HG02798 (cell line): ENCODE data around the gene DUS1L.

Experiments used
- ATAC-seq: cut with Tn5 transposase; IDR thresholded peaks from one replicate; pipeline ENCODE4 v1.9.1; 2021; ENCODE audit warnings: mild to moderate bottlenecking; ENCODE audit not compliant: unreplicated experiment, poor library complexity

Gene DUS1L

DNA sequence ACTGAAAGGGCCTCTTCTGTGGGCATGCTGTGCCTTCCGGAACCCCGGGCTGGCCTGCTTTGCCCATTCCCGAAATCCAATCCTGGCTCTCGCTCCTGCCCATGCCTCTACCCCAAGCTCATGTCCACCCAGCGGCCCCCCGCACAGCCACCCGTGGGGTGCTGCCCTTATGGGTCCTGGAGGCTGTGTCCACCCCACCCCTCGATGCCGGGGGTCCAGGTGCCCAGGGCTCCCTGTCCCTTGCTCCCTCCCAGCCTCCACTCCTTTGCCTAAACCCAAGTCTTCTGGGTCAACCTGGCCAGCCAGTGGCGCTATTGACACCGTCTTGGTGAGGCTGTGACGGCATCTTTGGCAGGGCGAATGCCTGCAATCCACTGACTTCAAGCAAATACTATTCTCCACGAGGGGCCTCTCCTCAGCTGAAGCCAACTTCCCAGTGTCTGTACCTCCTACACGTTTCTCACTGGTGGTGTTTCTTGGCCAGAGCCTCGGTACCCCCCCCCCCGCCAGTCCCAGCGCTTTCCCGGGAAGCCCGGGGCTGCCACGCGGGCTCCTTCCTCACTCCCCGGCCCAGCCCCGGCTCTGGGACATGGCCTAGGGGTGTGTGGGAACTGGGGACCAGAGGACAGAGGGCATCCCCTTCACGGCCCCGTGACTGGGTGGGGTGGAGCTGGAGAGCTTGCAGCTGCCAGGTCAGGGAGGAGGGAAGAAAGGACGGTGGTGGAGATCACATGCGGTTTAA lies 12.2 kb upstream of the DUS1L start:
- ATAC-seq, result no peak

DNA sequence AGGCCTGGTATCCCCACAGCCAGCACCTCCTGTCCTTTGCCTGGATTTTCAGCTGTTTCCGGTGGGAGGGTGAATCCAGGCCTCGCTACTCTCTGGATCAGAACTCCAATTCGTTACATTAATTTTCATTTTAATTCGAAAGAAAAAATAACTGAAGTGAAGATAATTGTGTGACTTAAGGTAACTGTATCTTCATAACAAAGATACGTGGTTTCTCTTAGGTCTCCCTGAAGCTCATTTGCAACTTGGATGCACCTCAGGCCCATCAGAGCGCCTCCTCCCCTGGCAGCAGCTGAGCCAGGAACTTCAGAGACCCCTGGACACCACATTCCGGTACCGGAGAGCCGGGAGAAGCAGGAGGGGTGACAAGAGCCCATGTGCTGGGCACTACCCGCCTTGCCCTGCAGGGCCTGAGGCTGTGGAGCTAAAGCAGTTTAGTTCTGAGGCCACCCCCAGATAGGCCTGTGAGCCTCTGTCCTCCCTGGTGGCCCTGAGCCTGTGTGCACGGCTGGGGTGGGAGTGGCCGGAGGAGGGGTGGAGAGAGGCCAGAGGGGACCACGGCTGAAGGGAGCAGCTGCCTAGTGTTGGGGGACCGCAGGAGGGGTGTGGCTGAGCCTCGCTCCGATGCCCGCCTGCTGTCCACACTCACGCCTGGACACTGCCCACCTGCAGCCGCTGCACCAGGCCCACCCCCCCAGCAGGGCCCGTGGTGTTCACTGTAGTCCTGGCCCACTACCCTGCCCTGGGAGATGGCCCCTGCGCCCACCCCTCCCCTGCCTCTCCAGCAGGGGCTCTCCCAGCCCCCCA lies 11.4 kb upstream of the DUS1L start:
- ATAC-seq, result no peak

DNA sequence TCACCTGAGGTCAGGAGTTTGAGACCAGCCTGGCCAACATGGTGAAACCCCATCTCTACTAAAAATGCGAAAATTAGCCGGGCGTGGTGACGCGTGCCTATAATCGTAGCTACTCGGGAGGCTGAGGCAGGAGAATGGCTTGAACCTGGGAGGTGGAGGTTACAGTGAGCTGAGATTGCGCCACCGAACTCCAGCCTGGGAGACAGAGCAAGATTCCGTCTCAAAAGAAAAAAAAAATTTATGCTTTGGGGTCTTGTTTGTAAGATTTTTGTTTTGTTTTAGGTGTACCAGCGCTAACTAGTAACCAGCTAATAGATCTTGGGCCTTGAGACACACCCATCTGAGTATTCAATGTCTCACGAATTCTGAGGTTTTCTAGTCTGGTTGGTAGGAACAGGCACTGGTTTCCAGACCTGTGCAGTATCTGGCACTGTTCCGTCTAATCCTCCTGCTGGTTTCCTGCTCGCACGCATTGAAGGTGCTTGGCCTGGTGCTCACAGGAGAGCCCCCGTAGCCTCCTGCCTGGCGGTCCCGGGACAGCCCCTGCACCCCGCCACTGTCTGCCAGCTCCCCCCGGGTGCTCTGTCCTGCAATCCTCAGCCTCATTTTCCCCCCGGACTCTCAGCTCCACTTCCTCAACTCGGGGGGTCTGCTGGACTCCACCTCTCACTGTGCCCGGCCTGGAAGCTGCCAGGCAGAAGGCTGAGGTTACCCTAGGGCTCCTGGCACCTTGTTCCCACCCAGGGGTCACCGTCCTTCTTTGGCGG lies 10.6 kb upstream of the DUS1L start:
- ATAC-seq, result no peak

DNA sequence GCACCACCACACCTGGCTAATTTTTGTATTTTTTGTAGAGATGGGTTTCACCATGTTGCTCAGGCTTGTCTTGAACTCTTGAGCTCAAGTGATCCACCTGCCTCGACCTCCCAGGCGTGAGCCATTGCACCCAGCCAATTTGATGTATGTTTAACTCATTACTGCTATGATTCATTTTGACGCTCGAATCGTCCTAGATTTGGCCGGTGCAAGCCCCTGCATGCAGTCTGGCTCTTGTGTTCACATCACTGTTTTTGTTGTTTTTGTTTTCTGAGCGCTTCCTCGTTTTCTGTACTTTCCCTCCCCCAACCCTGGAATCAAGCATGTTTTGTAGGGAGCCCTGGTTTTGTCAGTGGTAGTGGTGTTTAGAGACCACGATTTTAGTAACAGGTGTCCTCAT lies 7.8 kb upstream of the DUS1L start:
- ATAC-seq, result no peak

DNA sequence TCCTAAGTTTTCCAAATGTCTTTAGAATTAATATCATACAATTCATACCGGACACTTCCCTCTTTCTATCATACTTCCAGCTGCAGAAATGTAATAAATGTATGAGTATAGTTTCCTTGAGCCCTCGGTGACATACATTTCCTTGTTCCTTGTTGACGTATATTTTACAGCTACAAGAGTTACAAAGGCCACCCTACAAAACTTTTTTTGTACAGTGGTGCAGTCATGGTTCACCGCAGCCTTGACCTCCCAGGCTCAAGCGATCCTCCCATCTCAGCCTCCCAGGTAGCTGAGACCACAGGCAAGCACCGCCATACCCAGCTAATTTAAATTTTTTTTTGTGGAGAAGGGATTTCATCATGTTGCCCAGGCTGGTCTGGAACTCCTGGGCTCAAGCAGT lies 7.2 kb upstream of the DUS1L start:
- no peak for ATAC-seq

DNA sequence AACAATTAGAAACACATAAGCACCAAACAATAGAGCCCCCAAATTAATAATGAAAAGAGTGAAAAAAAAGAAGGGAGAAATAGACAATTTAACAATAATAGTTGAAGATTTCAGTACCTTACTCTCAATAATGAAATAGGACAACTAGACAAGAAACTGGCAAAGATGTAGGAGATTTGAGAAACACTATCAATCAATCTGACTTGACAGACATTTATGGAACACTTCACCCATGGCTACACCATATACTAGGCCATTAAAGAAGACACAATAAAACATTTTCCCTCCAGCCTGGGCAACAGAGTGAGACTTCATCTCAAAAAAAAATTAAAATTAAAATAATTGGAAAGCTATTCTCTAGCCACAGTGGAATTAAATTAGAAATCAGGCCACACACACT lies 5.0 kb upstream of the DUS1L start:
- no peak for ATAC-seq

DNA sequence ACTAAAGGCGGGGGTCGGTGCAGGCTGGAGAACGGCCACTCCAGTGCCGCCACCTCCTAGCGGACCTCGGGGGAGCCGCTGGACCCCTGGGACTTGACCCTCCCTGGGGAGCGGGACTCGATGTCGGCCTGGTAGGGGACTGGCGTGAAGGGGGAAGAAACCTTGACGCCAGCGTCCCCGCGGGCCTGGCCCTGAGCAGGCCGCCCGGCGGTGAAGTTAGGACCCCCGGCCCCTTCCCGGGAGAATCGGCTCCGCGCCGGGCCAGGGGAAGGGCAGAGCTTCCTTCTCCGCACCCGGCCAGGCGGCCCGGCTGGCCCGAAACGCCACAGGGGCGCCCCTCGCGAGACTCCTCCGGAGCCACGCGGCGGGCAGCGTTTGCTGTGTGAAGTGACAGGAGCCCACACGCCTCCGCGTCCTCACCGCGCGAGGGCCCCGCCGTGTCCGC lies 389 bp downstream of the DUS1L start:
- peak; percentile 45 for ATAC-seq

DNA sequence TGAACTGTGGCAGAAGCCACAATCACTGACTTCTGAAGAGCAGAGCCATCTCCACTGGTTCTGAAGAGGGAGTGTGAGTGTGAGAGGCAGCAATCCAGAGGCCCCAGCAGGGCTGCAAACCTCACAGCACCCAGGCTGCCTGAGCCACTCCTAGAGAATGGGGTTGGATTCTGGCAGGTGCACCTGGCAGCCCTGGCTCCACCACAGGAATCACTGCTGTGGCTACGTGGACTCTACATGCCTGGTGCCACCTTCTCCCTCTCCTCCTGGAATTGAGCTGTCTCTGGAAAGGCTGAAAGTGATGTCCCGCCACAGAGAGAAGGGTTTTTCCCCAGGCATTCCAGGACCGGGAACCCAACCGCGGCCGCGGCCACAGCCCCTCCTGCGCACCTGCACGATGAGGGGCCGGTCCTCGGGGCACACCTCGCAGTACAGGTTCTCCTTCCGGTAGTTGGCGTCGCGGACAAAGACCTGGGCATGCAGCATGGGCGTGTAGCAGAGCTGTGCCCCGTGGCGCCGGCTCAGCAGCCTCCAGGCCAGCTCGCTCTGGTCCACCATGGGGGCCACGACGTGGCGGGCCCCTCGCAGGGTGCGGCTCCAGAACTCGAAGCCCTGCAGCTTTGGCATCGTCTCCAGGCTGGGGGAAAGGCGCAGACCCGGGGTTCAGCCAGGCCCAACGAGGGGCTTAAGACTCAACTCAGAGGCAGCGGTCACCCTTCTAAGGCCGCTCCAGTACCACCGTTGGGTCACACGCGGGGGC lies 991 bp downstream of the DUS1L start:
- no peak for ATAC-seq

DNA sequence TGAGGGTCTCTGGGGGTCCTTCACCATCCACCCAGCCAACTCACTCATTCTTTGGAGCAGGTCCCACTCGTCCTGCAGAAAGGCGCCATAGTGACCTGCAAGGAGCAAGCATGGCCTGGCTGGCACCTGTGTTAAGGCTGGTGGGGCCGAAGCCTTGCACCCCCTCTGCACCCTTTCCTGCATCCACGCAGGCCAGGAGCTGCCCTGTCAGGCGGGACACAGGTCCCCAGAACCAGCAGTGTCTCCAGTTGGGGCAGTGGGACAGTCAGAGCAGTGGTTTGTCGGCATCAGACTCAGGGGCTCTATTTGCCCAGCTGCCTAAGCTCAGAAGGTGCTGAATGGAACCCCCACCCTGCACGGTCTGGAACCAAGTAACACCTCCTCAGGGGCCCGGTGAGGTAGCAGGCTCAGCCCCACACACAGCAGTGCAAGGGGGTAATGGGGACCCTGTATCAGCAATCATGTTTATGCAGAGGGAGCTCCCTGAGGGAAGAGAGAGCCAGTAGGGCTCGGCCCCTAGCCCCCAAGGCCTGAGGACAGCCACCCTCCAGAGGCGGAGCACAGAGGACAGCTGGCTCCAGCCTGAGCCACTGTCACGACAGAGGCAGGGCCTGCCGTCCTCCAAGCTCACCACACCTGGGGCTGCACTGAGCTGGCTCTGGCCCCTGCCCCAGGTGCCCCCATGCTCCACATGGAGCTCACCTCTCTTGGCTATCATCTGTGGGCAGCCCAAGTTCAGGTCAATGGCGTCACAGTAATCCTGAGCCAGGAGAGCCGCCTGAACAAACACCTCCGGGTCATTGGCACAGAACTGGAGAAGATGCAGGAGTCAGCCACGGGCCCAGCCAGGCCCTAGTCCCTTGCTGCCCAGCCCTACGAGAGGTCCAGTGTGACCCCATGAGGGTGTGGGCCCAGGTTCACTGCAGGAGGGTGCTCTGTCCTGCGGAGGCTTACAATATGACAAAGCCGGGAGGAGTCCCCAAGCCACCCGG lies 1.9 kb downstream of the DUS1L start:
- ATAC-seq, result no peak

DNA sequence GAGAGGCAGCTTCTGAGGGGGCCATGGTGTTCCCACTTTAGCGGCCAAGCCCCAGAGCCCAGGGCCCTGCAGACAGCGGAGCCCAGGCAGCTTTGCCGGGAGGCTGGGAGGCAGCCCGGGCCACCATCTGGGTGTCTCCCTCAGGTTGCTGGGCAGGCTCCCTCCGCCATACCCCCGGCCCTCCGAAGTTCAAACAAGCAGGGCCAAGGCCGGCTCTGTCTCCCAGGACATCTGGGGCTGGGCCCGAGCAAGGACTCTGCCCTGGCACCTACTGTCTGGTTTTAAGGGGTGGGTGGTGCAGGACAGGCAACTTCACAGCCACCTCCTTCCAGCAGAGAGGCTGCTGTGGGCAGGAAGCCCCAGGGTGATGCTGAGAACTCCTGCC lies 2.6 kb downstream of the DUS1L start:
- no peak for ATAC-seq

DNA sequence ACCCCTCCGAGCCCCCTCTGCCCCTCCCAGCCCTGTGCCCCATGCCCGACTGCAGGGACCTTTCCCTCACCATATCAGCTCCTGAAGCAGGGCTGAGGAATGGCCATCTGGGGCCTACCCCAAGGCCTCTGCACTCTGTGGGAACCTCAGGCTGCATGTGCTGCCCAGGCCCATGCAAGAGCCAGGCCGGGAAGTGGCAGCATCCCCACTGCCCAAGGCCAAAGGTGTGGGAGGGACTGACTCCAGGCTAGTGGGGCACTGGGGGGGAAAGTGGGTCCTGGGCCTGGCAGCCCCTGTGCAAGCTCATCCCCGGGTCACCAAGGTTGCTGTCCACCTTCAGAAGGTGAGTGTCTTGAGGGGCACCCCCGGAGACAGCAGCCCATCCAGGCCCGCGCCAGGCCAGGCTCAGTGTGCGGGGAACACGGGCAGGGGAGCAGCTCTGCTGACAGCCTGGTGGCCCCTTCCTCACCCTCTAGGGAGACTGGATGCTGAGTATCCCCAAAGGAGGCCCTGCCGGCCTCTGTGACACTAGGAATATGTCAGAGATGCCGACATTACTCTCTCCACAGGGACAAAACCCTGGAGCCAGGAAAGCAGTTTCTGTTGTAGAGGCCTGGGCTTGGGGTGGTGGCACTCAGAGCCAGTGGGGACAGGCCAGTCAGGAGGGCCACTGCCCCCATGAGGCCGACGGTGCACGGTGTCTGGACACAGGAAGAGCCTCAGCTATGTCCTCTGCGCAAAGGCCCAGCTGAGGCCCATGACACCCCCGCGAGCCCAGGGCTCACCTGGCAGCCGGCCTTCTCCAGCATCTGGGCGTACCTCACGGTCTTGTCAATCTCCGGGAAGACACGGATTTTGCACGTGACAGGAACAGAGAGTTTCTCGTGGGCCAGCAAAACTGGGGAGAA lies 3.3 kb downstream of the DUS1L start:
- no peak for ATAC-seq

DNA sequence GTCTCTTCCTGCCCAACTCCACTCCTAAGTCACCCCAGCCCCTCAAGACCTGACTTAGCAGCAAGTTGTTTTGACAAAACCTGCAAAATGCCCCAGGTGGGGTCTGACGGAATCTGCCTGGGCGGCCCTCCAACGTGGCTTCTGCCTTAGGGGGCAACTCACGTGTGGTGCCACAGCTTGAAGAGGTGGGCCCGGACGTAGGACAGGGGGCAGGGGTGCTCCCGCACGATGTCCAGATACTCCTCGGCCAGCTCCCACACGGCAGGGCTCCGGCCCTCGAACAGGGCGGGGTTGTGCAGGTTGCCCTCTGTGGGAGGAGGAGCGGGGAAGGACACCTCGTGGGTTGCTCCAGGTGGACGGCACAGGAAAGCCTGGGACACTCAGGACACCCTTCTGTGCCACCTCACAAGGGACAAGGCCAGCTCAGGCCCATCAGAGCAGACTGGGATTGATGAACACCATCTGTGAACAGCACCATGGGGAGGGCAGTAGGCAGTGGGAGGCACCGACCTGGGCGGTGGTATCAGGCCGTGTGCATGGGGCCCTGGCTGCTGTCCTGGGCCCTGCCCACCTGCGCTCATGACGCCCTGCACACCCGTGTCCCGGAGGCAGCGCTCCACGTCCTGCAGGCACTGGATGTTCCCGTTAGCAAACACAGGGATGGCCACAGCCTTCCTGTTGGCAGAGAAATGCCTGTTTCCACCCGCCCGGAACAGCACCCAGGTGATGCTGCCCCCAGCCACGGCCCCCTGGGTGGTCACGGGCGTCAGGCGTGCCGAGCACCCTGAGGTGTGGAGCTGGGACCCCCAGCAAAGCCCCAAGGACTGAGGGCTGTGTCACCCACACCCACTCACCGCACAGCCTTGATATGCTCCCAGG lies 4.3 kb downstream of the DUS1L start:
- ATAC-seq, result no peak

DNA sequence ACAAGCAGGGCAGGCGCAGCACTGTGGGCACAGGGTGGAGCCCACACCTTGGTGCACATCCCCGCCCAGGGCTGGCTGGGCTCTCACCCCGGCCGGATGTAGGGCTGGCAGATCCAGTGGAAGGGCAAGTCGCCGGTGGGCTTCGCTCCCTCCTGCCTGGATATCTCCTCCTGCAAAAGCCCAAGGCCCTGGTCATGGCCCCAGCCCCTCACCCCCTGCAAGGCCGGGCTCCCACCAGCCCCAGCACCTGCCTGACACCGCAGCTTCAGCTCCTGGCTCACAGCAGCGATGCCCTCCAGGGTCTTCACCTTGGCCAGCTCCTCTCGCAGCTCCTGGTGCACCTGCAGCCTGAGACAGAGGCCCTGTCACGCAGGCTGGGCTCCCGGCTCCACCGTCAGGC lies 5.0 kb downstream of the DUS1L start:
- no peak for ATAC-seq

DNA sequence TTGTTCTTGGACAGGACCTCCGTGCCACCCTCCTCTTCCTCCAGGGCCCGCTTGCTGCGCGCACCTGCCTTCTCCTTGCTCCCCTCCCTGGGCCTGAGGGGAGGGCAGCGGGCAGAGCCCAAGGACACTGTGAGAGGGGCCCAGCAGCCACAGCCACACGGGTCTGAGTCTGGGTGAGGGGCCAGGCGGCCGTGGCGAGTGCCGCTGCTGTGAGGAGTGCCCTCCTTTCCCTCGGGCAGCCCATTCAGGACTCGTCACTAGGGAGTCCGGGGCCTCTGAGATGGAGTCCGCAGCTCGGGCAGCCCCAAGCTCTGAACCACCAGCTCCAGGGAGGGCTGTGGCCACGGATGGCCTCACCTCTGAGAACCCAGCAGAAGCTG lies 5.6 kb downstream of the DUS1L start:
- ATAC-seq, result no peak

DNA sequence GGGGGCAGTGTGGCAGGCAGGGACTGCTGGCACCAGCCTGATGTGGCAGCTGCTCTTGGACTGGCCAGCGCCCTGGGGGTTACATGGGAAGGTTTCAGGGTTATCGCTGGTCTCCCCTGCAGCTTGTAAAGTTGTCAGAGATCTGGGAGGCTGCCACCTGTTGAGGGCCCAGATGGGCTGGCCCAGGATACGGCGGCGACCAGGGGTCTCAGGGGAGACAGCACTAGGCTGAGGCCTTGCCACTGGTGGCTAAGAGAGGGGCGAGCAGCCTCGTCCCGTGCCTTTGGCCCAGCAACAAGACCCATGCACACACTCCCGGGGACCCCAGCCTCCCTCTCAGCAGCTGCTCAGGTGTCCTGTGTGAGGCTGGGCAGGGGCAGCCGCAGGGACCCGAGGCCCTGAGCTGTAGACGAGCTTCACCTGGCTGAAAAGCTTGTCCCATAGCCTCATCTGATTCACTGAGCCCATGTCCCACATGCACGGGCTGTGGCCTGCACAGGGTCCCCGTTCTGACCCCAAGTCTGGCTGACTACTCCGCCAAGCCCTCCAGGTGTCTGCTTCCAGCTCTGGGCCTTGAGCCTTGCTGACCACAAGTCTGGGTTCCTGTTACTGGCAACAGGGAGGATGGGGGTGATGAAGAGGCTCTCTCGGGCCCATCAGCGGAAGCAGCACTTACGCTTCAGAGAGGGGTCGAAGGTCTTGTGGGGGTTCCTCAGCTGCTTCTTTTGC lies 6.2 kb downstream of the DUS1L start:
- ATAC-seq, result no peak

DNA sequence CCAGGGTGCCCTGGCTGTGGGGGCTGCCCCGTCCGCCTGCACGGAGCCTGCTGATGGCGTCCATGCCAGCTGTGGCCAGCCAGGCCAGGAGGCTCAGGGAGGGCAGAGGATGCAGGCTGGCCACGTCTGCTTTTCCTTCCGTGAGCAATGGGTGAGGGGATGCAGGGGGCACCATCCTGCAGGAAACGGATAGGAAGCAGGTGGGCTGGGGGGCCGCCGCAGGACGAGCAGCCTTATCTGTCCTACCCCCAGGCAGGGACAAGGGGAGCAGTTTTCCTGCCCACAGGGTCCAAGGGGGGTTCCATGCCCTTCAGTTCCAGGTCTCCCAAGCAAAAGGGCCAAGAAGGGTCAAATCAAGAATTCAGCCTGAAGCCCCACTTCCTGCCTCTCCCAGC lies 6.8 kb downstream of the DUS1L start:
- no peak for ATAC-seq
